Keratinocyte (primary cell): ENCODE measurements around the gene SCGB1A1. TPM values are rescaled to one million over a fixed set of nuclear protein-coding genes. Genes with fewer than 3 reads are reported as not detected.

Experiments
- DNase-seq: peaks from one replicate; pipeline ENCODE4 v3.0.0-alpha.2; 2011; ENCODE audit warnings: low read depth, missing footprints, low spot score
- FAIRE-seq: peaks from 2 replicates; lab custom pipeline; 2011; peaks lifted over from hg19 to GRCh38; lab: Jason Lieb, UNC
- H2AFZ ChIP-seq: 2 replicates; pipeline ENCODE4 v1.6.0; 2012; ENCODE audit warnings: low read length, control low read depth, inconsistent platforms; ENCODE audit not compliant: control insufficient read depth
- H3K27ac ChIP-seq: 2 replicates; pipeline ENCODE4 v1.5.1; 2011; ENCODE audit warnings: low read length; ENCODE audit not compliant: control insufficient read depth, insufficient read depth
- H3K27me3 ChIP-seq: 3 replicates; pipeline ENCODE4 v1.6.0; 2011; ENCODE audit warnings: low read length; ENCODE audit not compliant: control insufficient read depth, insufficient read depth; ENCODE audit errors: extremely low read depth
- H3K36me3 ChIP-seq, 2 experiments: 2 replicates in 1 of 2; 3 replicates in 1 of 2; pipeline ENCODE4 v1.5.1; 2011; ENCODE audit warnings: low read length in 2 of 2, mild to moderate bottlenecking in 1 of 2; ENCODE audit not compliant: control insufficient read depth in 2 of 2, insufficient read depth in 2 of 2; ENCODE audit errors: extremely low read depth in 1 of 2
- H3K4me1 ChIP-seq: 3 replicates; pipeline ENCODE4 v1.5.1; 2011; ENCODE audit warnings: low read length; ENCODE audit not compliant: control insufficient read depth, insufficient read depth; ENCODE audit errors: extremely low read depth
- H3K4me2 ChIP-seq: 3 replicates; pipeline ENCODE4 v1.6.0; 2011; ENCODE audit warnings: low read depth, low read length; ENCODE audit not compliant: control insufficient read depth, insufficient read depth; ENCODE audit errors: extremely low read depth
- H3K4me3 ChIP-seq, 3 experiments: fragments of 200-600 bp in 1 of 3; sonication (generic) in 1 of 3; 2 replicates in 2 of 3; 3 replicates in 1 of 3; pipeline ENCODE4 v1.5.1; 2011 to 2016; ENCODE audit warnings: low read length in 3 of 3, mild to moderate bottlenecking in 3 of 3, control low read depth in 2 of 3, inconsistent platforms in 1 of 3, low read depth in 1 of 3, mixed read lengths in 1 of 3, mixed run types in 1 of 3, moderate library complexity in 1 of 3; ENCODE audit not compliant: control insufficient read depth in 2 of 3, insufficient read depth in 2 of 3; ENCODE audit errors: extremely low read depth in 1 of 3
- H3K79me2 ChIP-seq: 2 replicates; pipeline ENCODE4 v1.6.0; 2012; ENCODE audit warnings: low read length; ENCODE audit not compliant: control insufficient read depth, insufficient read depth
- H3K9ac ChIP-seq: 3 replicates; pipeline ENCODE4 v1.6.0; 2011; ENCODE audit warnings: low read length; ENCODE audit not compliant: control insufficient read depth, insufficient read depth; ENCODE audit errors: extremely low read depth
- H3K9me1 ChIP-seq: 3 replicates; pipeline ENCODE4 v1.6.0; 2011; ENCODE audit warnings: low read length; ENCODE audit not compliant: control insufficient read depth, insufficient read depth; ENCODE audit errors: extremely low read depth
- H3K9me3 ChIP-seq: 2 replicates; pipeline ENCODE4 v1.5.1; 2012; ENCODE audit warnings: low read depth, low read length; ENCODE audit not compliant: control insufficient read depth
- H4K20me1 ChIP-seq: 3 replicates; pipeline ENCODE4 v1.6.0; 2011; ENCODE audit warnings: low read length; ENCODE audit not compliant: control insufficient read depth, insufficient read depth; ENCODE audit errors: extremely low read depth
- CTCF ChIP-seq, 3 experiments: IDR thresholded peaks in 1 of 3; conservative IDR thresholded peaks in 1 of 3; optimal IDR thresholded peaks in 1 of 3; 2 replicates in 2 of 3; 3 replicates in 1 of 3; pipeline versions ENCODE3 to v1.5.1; 2011; ENCODE audit warnings: low read length in 3 of 3, mild to moderate bottlenecking in 3 of 3, moderate library complexity in 2 of 3, control low read depth in 1 of 3, inconsistent platforms in 1 of 3; ENCODE audit not compliant: insufficient read depth in 2 of 3; ENCODE audit errors: extremely low read depth in 1 of 3
- EZH2 ChIP-seq: IDR thresholded peaks from one replicate; pipeline ENCODE4 v1.6.1; 2012; ENCODE audit warnings: inconsistent platforms, mild to moderate bottlenecking, low read length, moderate library complexity
- dilution Hi-C: fragments of 300-500 bp; cut with MboI; formaldehyde crosslinking; loops from one replicate; pipeline ENCODE4 v1.7.0; 2020; ENCODE audit warnings: low sequenced_read_pairs; ENCODE audit not compliant: extremely low pct_ligation_motif_present
- polyA plus RNA-seq, 5 experiments: library from polyadenylated mRNA; depleted of rRNA in 3 of 5; stranded (reverse) in 3 of 5; stranded (forward) in 1 of 5; unstranded in 1 of 5; fragments of >200 nt; gene quantifications; 1 replicate in 1 of 5; 2 replicates in 3 of 5; 3 replicates in 1 of 5; pipeline versions ENCODE4 v1.2.1 to v1.2.3, GENCODE V29; 2011 to 2012; ENCODE audit warnings: missing spikeins in 2 of 5, low read depth in 1 of 5, low replicate concordance in 1 of 5

The SCGB1A1 gene
- polyA plus RNA-seq, 1 donor (not counting 4 experiments of a cell fraction or from before 2014, with no cell fraction given), result not detected

DNA sequence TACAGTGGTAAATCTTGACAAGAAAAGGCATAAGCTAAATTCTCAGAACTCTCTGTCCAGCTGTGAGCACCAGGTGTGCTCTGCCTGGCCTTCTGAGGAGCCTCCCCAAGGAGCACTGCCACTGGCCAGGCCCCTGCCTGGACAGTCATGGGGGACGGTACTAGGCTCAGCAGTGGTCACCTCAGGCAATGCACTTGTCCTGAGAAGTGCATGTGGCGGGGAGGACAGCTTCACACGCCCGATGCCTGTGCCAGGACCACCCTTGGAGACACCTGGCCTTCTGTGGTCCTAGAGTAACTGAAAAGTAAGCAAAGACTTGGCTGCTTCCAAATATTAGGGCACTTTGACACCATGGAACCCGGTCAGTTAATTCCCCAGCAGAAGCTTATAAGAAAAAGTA lies 28.6 kb upstream of the SCGB1A1 start:
- Histone ChIP-seq H3K4me2 (no peak overlapping the region), H3K79me2 (no peaks in the 10 kb centered on the region), H4K20me1 (no peaks in the 10 kb centered on the region), H2AFZ (no peak overlapping the region), H3K27ac (no peak overlapping the region), H3K9me1 (no peaks in the 10 kb centered on the region), H3K9me3 (no peaks in the 10 kb centered on the region), H3K27me3 (no peaks in the 10 kb centered on the region), H3K4me1 (peaks cover 4% of the 10 kb centered on the region), H3K9ac (no peak overlapping the region), H3K4me3 (no peak overlapping the region), H3K36me3 (no peaks in the 10 kb centered on the region)
- no peak for TF ChIP-seq CTCF (optimal IDR thresholded peaks at IDR 0.05 in 1 of 3, IDR thresholded peaks at IDR 0.05 in 1 of 3, conservative IDR thresholded peaks at IDR 0.05 in 1 of 3; ENCODE audit: extremely low read depth in 1 of 3, insufficient read depth in 2 of 3, low read length in 3 of 3)
- no peak for TF ChIP-seq EZH2
- DNase-seq (no peak), FAIRE-seq (no peak)
- dilution Hi-C loops, result no loop called here

DNA sequence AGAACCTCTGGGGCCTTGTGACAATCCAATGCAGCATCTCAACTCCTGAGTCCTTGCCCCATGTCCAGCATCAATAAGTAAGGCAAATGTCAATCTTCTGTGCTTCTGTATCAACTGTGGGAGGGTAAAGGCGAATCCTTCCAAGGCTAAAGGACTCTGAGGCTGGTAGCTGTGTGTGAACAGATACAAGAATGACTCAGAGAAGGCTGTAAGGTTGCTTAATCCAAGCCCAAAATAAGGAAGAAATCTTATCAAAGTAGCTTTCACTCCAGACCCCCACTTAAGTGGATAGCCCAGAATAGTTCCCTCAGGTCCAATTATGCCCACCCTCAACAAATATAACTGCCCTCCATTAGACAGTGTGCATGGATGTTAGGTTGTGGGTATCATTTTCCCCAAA lies 28.1 kb upstream of the SCGB1A1 start:
- dilution Hi-C loops, result no loop called here
- no peaks in the 10 kb centered on the region for H3K9me3 ChIP-seq
- no peaks in the 10 kb centered on the region for H3K36me3 ChIP-seq
- TF ChIP-seq CTCF (optimal IDR thresholded peaks at IDR 0.05 in 1 of 3, IDR thresholded peaks at IDR 0.05 in 1 of 3, conservative IDR thresholded peaks at IDR 0.05 in 1 of 3; ENCODE audit: extremely low read depth in 1 of 3, insufficient read depth in 2 of 3, low read length in 3 of 3) (no peak), EZH2 (no peak)
- H2AFZ ChIP-seq, result no peak overlapping the region
- H3K9ac ChIP-seq, result no peak overlapping the region
- FAIRE-seq (no peak), DNase-seq (no peak)
- H3K27me3 ChIP-seq, result no peaks in the 10 kb centered on the region
- H4K20me1 ChIP-seq, result no peaks in the 10 kb centered on the region
- no peak overlapping the region for H3K27ac ChIP-seq
- no peak overlapping the region for H3K4me3 ChIP-seq
- no peak overlapping the region for H3K4me2 ChIP-seq
- H3K4me1 ChIP-seq, result peaks cover 8% of the 10 kb centered on the region
- H3K79me2 ChIP-seq, result no peaks in the 10 kb centered on the region
- H3K9me1 ChIP-seq, result no peaks in the 10 kb centered on the region
